ENCODE data around the gene MRM2. TPM values are rescaled to one million over a fixed set of nuclear protein-coding genes. Genes with fewer than 3 reads are reported as not detected.

Gene MRM2
- 10 to 100 TPM; 20.9 to 40.2 TPM for total RNA-seq

DNA sequence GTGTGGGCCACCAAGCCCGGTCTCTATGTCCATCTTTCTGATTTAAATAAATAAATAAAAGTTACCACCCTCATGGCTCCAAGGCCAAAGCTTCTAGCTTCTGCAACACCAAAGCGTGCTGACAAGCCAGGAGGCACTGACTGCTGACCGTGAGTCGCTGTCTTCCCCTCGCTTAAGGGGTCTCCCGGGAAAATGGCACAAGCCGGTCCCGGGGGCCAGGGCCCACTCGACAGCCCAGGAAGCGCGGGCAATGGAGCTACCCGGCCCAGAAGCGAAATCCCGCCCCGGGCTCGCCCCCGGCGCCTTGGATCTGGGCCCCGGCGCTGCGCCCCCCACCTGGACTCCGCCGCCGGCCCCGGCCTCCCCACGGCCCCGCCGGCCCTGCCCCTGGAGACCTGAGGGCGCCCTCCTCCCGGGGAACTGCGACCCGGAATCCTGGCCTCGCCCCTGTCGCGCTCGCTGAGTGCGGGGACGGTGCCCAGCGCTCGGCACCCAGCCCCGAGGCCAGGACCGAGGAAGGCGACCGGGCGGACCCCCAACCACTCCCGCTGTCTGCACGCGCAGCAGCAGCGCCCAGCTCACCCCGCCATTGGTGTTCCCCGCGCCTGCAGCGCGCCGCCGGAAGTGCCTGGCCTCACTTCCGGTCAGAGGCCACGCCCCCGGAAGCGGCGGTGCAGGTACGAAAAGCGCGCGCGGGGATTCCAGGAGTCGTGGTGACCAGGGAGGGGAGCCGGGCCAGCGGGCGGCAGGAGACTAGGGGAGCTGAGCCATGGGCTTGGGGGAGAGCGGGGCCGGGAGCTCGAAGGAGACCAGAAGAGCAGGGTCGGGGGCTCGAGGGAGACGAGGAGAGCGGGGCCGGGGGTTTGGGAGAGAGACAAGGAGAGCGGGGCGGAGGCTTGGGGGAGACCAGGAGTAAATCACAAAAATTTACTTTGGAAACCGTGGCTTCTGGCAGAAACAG is at the start of gene MRM2, which contains the start of gene NUDT1:
Gene MRM2 (minus strand): TSS at position 626 of the 961 bp plus-strand sequence. CDS start 36 bp downstream, at position 590.
Gene NUDT1 (plus strand): TSS at position 647 of the 961 bp plus-strand sequence. CDS start 2,349 bp downstream, outside the sequence.
- no peaks in the 10 kb centered on the region for H3K27me3 Mint-ChIP-seq
- peaks cover 31% of the 10 kb centered on the region for H3K36me3 Mint-ChIP-seq (ENCODE audit: low read depth)
- H3K27ac Mint-ChIP-seq, result peak within 1 kb of the TSS; percentile 87
- H3K4me3 Mint-ChIP-seq, result peak within 1 kb of the TSS; percentile 93
- peak; percentile 97 for ATAC-seq (replicated peaks)
- H3K4me1 Mint-ChIP-seq, result no peaks in the 10 kb centered on the region
- no peaks in the 10 kb centered on the region for H3K9me3 Mint-ChIP-seq

DNA sequence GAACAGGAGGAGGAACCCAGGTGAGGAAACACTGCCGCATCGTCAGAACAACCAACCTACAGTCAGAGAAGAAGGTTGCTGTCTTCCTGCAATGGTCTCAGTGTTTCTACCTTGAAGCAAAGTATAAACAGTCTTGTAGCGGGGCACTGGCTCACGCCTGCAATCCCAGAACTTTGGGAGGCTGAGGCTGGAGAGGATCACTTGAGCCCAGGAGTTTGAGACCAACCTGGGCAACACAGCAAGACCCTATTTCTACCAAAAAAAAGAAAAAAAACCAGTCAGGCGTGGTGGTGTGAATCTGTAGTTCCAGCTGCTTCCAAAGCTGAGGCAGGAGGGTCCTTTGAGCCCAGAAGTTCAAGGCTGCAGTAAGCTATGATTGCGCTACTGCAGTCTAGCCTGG is 48.9 kb upstream of the MRM2 start:
- Mint-ChIP-seq H3K9me3 (no peaks in the 10 kb centered on the region), H3K4me3 (no peak overlapping the region), H3K27ac (no peak overlapping the region), H3K27me3 (no peaks in the 10 kb centered on the region), H3K4me1 (no peaks in the 10 kb centered on the region), H3K36me3 (ENCODE audit: low read depth) (no peaks in the 10 kb centered on the region)
- ATAC-seq (replicated peaks), result no peak

DNA sequence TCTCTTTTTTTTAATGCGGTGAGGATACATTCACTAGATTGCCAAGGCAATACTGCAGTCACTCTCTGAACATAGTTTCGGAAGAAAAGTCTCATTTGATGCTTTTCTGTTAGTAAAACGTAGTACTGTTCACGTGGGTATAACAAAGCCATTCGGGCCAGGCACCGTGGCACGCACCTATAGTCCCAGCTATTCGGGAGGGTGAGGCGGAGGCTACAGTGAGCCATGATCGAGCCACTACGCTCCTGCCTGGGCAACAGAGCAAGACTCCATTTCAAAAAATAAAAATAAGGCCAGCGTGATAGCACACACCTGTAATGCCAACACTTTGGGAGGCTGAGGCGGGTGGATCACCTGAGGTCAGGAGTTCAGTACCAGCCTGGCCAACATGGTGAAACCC is 47.6 kb upstream of the MRM2 start:
- no peak overlapping the region for H3K27ac Mint-ChIP-seq
- H3K27me3 Mint-ChIP-seq, result no peaks in the 10 kb centered on the region
- no peaks in the 10 kb centered on the region for H3K9me3 Mint-ChIP-seq
- no peak overlapping the region for H3K4me3 Mint-ChIP-seq
- H3K36me3 Mint-ChIP-seq (ENCODE audit: low read depth), result no peaks in the 10 kb centered on the region
- no peak for ATAC-seq (replicated peaks)
- H3K4me1 Mint-ChIP-seq, result no peaks in the 10 kb centered on the region

DNA sequence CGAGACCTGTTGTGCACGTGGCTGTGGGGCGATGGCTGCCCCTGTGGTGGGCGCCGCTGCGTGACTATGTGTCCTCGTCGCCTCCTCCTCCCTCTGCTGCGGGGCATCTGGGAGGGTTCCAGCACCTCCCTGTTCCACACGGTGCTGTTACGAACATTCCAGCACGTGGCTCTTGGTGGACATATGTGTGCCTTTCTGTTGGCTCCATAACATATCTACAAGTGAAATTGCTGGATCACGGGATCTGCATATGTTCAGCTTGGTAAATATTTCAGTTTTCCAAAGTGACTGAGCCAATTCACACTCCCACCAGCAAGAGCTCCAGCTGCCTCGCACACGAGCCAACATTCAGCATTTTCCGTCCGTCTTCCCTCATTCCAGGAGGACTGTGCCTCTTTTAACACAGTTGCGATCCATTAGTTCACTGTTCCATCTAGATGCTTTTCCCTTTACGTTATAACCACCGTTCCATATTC is 47.1 kb upstream of the MRM2 start:
- no peaks in the 10 kb centered on the region for H3K9me3 Mint-ChIP-seq
- no peak for ATAC-seq (replicated peaks)
- no peaks in the 10 kb centered on the region for H3K36me3 Mint-ChIP-seq (ENCODE audit: low read depth)
- no peaks in the 10 kb centered on the region for H3K4me1 Mint-ChIP-seq
- H3K27me3 Mint-ChIP-seq, result no peaks in the 10 kb centered on the region
- H3K27ac Mint-ChIP-seq, result no peak overlapping the region
- no peak overlapping the region for H3K4me3 Mint-ChIP-seq

DNA sequence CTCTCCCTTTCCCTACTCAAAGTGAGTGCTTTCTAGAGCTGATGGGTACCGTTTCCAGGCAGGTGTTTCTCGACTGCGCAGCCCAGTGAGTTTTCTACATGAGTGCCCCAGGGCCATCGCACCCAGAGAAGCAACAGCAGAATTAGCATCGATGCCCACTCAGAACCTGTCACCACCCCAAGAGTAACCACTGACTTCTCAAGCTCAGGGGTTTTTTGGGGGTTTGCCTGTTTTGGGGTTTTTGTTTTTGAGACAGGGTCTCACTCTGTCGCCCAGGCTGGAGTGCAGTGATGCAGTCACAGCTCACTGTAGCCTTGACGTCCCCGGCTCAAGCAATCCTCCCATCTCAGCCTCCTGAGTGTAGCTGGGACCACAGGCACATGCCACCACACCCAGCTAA is 46.5 kb upstream of the MRM2 start:
- Mint-ChIP-seq H3K4me1 (no peaks in the 10 kb centered on the region), H3K27me3 (no peaks in the 10 kb centered on the region), H3K9me3 (no peaks in the 10 kb centered on the region), H3K4me3 (no peak overlapping the region), H3K36me3 (ENCODE audit: low read depth) (no peaks in the 10 kb centered on the region), H3K27ac (no peak overlapping the region)
- no peak for ATAC-seq (replicated peaks)

DNA sequence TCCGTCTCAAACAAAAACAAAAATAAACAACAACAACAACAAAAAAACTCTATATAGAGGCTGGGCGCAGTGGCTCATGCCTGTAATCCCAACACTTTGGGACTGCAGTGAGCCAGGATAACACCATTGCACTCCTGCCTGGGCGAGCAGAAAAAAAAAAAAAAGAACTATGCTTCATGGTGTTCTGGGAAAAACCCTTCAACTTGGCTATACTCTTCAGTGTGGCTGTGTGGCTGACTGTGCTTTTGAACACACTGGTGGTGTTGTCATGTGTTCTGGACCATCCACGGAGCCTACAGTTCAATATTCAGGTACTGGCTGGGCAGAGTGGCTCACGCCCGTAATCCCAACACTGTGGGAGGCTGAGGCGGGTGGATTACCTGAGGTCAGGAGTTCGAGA is 45.7 kb upstream of the MRM2 start:
- no peak for ATAC-seq (replicated peaks)
- H3K4me1 Mint-ChIP-seq, result no peaks in the 10 kb centered on the region
- H3K4me3 Mint-ChIP-seq, result no peak overlapping the region
- no peak overlapping the region for H3K27ac Mint-ChIP-seq
- H3K27me3 Mint-ChIP-seq, result no peaks in the 10 kb centered on the region
- H3K36me3 Mint-ChIP-seq (ENCODE audit: low read depth), result no peaks in the 10 kb centered on the region
- H3K9me3 Mint-ChIP-seq, result no peaks in the 10 kb centered on the region

DNA sequence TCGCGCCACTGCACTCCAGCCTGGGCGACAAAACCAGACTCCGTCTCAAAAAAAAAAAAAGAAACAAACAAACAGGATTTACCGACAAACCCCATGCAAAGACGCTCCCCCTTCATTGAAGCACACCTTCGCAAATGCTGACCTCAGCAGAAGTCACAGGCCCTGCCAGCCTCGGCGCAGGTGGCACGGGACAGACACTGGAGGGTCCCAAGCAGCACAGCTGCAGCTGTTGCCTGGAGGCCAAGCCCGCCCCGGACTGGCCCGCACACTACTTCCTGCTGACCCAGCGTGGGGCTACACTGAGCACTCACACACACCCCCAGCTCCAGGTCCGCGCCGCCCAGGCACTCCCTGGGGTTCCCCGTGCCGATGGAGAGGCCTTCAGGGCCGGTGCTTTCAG is 41.1 kb upstream of the MRM2 start:
- Mint-ChIP-seq H3K9me3 (no peaks in the 10 kb centered on the region), H3K27ac (no peak overlapping the region), H3K27me3 (no peaks in the 10 kb centered on the region), H3K36me3 (ENCODE audit: low read depth) (no peaks in the 10 kb centered on the region), H3K4me1 (no peaks in the 10 kb centered on the region), H3K4me3 (no peak overlapping the region)
- no peak for ATAC-seq (replicated peaks)

DNA sequence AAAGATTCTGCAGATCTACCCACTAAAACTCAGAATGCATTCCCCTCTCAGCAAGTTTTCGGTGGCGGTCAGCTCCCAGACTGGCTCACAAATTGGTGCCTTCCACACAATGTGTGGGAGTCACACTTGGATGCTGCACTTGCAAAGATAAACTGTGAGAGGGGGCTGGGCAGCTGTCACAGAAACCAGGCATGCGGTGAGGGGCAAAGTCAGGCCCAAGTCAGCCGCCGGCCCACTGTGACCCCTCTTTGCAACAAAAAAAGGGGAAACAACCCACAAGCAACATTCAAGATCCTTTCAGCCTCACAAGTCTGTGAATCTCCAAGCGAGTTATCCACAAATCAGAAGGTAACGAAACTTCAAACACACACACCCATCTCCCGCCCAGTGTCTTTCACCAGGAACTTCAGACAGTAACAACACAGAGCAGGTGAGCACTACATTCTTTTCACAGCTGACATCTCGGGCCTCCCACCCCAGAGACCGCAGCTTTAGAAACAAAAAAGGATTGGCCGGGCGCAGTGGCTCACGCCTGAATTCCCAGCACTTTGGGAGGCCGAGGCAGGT is 40.3 kb upstream of the MRM2 start:
- Mint-ChIP-seq H3K27me3 (no peaks in the 10 kb centered on the region), H3K27ac (no peak overlapping the region), H3K4me1 (no peaks in the 10 kb centered on the region), H3K36me3 (ENCODE audit: low read depth) (no peaks in the 10 kb centered on the region), H3K4me3 (no peak overlapping the region), H3K9me3 (no peaks in the 10 kb centered on the region)
- ATAC-seq (replicated peaks), result no peak

DNA sequence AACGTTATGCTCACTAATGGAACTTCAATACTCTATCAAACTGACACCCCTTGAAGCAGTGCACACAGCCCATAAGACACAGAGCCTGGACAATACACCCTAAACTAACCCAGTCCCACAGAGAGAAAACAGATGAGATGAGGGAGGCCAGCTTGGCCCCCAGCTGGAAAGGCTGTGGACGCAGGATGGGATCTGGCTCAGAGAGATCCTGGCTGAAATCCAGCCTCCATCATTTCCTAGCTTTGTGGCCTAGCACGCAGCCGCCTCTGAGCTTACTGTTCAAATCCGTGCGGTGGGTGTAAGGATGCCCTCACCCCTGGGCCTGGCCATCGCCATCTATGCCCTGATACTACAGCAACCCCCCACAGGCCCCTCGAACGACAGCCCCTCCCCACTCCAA is 39.5 kb upstream of the MRM2 start:
- Mint-ChIP-seq H3K27ac (no peak overlapping the region), H3K4me1 (no peaks in the 10 kb centered on the region), H3K4me3 (no peak overlapping the region), H3K9me3 (no peaks in the 10 kb centered on the region), H3K36me3 (ENCODE audit: low read depth) (no peaks in the 10 kb centered on the region), H3K27me3 (no peaks in the 10 kb centered on the region)
- no peak for ATAC-seq (replicated peaks)

DNA sequence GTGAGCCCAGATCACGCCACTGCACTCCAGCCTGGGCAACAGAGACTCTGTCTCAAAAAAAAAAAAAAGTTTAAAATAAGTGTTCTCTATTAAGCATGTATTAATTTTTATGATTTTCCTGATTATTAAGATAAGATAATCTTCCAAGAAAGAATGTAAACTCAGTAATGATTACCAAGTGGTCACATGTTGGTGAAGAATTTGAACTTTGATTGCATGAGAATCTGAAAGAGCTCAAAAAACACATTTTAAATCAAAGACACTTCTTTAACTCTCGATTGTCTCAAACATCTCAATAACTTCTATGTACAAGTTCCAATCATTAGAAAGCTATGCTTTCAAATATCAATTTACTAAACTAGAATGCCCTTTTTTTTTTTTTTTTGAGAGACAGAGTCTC is 38.4 kb upstream of the MRM2 start:
- no peak for ATAC-seq (replicated peaks)
- no peaks in the 10 kb centered on the region for H3K27me3 Mint-ChIP-seq
- H3K4me1 Mint-ChIP-seq, result no peaks in the 10 kb centered on the region
- H3K4me3 Mint-ChIP-seq, result no peak overlapping the region
- no peaks in the 10 kb centered on the region for H3K36me3 Mint-ChIP-seq (ENCODE audit: low read depth)
- no peaks in the 10 kb centered on the region for H3K9me3 Mint-ChIP-seq
- H3K27ac Mint-ChIP-seq, result no peak overlapping the region

DNA sequence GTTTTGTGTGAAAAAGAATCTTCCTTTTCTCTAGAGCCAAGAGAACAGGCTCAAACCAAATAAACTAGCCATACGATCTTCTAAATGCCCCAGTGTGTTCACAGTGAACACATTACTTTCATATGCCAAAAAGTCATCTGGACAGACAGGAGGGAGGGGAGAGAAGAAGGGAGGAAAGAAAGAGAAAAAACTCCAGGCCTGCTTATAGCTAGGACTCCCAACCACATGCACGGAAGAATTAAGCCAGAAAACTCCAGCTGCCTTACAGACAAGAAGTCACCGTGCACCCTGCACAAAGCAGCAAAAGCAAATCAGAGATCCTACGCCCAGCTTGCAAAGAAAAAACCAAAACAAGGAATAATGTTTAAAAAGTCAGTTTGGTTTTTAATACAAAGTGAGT is 37.9 kb upstream of the MRM2 start:
- no peak for ATAC-seq (replicated peaks)
- no peaks in the 10 kb centered on the region for H3K27me3 Mint-ChIP-seq

DNA sequence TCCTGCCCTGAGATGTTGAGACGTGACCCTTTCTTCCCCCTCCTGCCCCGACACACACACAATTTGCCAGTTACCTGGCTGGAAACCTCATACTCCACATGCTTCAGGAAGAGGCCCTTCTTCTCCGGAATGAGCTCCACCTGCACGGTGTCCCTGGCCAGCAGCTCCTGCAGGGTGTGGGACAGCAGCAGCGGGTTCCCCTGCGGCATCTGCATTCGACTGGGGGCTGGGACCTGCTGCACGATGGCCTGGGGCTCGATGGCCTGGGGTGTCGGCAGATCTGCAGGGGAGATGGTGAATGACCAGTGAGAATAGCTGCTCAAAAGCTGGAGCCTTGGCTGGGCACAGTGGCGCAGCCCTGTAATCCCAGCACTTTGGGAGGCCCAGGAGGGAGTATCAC is 36.0 kb upstream of the MRM2 start:
- H3K27ac Mint-ChIP-seq, result no peak overlapping the region
- no peaks in the 10 kb centered on the region for H3K36me3 Mint-ChIP-seq (ENCODE audit: low read depth)
- no peaks in the 10 kb centered on the region for H3K27me3 Mint-ChIP-seq
- H3K9me3 Mint-ChIP-seq, result no peaks in the 10 kb centered on the region
- H3K4me1 Mint-ChIP-seq, result no peaks in the 10 kb centered on the region
- H3K4me3 Mint-ChIP-seq, result no peak overlapping the region
- ATAC-seq (replicated peaks), result no peak

More for the DNA sequence above, 37.9 kb upstream of the MRM2 start:
- Mint-ChIP-seq H3K4me3 (no peak overlapping the region), H3K36me3 (ENCODE audit: low read depth) (no peaks in the 10 kb centered on the region), H3K9me3 (no peaks in the 10 kb centered on the region), H3K27ac (no peak overlapping the region), H3K4me1 (no peaks in the 10 kb centered on the region)

DNA sequence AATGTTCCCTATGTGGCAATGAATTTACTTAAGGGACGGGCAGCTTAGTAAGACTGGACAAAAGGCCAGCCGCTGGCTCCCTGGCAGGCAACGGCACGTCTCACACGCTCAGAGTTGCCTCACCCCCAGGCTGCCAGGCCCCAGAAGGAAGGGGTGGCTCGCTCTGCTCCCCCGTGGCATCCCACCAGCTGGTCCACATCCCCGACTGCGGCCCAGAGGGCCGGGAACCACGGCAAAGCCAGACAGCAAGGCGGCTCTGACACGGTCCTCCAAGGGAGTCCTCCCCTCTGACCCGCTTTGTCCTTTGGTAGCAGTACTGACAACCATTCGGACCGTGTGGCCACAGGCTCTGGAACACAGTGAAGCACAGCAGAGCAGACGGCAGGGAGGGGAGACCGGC is 34.1 kb upstream of the MRM2 start:
- Mint-ChIP-seq H3K36me3 (ENCODE audit: low read depth) (no peaks in the 10 kb centered on the region), H3K4me3 (no peak overlapping the region), H3K27ac (no peak overlapping the region), H3K4me1 (no peaks in the 10 kb centered on the region), H3K9me3 (no peaks in the 10 kb centered on the region), H3K27me3 (no peaks in the 10 kb centered on the region)
- ATAC-seq (replicated peaks), result no peak

DNA sequence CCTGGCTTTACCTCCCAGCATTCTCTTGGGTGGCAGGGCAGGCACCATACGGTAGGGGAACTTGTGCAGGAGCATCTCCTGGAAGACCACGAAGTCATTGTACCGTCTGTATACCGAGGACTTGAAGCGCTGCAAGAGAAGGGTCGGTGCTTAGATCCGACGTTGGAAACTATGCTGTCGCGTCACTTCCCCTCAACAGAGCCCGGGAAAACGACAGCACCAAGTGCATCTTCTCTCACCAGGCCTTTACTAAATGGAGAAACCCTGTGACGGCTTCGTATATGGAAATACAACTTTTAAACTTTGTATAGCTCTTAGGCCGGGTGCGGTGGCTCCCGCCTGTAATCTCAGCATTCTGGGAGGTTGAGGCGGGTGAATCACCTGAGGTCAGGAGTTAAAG is 33.1 kb upstream of the MRM2 start:
- Mint-ChIP-seq H3K27me3 (no peaks in the 10 kb centered on the region), H3K36me3 (ENCODE audit: low read depth) (no peaks in the 10 kb centered on the region), H3K4me1 (no peaks in the 10 kb centered on the region), H3K4me3 (no peak overlapping the region), H3K9me3 (no peaks in the 10 kb centered on the region), H3K27ac (no peak overlapping the region)
- ATAC-seq (replicated peaks), result no peak

DNA sequence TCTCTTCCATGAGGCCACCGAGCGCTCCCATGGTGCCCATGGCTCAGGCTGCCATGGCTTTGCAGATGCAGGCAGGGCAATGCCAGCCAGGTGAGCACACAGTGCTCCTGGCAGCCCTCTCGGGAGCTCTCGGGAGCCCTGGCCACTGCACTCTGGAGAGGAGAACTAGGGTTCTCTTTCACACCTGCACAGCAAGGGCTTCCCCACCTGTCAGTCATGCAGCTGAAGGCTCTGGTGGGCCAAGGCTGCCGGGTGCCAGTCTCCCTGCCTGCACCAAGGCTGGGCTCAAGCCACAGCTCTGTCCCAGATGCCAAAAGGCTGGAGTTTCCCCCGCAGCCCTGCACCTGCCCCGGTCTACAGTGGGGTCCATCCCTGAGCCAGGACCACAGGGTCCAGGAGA is 32.7 kb upstream of the MRM2 start:
- Mint-ChIP-seq H3K27me3 (no peaks in the 10 kb centered on the region), H3K9me3 (no peaks in the 10 kb centered on the region), H3K36me3 (ENCODE audit: low read depth) (no peaks in the 10 kb centered on the region), H3K27ac (no peak overlapping the region), H3K4me1 (no peaks in the 10 kb centered on the region), H3K4me3 (no peak overlapping the region)
- ATAC-seq (replicated peaks), result no peak

All from activated T-helper 17 cell treated with anti-CD3 and anti-CD28 coated beads, Interleukin-2, amount 50 U/mL, for 72 hours (primary cell).